Activated CD8-positive, alpha-beta memory T cell treated with anti-CD3 and anti-CD28 coated beads, Interleukin-2, amount 50 U/mL, for 24 hours (primary cell): ENCODE data around the gene ERO1A.

Source experiments
- DNase-seq: peaks from one replicate; pipeline ENCODE4 v3.0.0-alpha.2; 2020; ENCODE audit errors: extremely low read depth

ERO1A gene

GRCh38 chr14:52694761-52695480 is 437 bp downstream of the ERO1A start:
- DNase-seq: no peak

- DNase-seq: no peak
Measured at GRCh38 chr14:52693532-52693931, 1.8 kb downstream of the ERO1A start.

GRCh38 chr14:52693036-52693435 is 2.3 kb downstream of the ERO1A start:
- no peak for DNase-seq

- no peak for DNase-seq
Measured at GRCh38 chr14:52692248-52692962, 3.0 kb downstream of the ERO1A start.

GRCh38 chr14:52690983-52691760 is 4.2 kb downstream of the ERO1A start:
- DNase-seq: no peak

GRCh38 chr14:52686176-52686575 is 9.2 kb downstream of the ERO1A start:
- no peak for DNase-seq

GRCh38 chr14:52683985-52684520 is 11.3 kb downstream of the ERO1A start:
- DNase-seq: no peak

GRCh38 chr14:52678591-52678990 is 16.8 kb downstream of the ERO1A start:
- no peak for DNase-seq

GRCh38 chr14:52663850-52664249 is 31.5 kb downstream of the ERO1A start:
- DNase-seq: no peak

GRCh38 chr14:52661314-52661713 is 34.0 kb downstream of the ERO1A start:
- no peak for DNase-seq

GRCh38 chr14:52660832-52661231 is 34.5 kb downstream of the ERO1A start:
- DNase-seq: no peak

- no peak for DNase-seq
Measured at GRCh38 chr14:52660325-52660724, 35.0 kb downstream of the ERO1A start.

GRCh38 chr14:52656905-52657304 is 38.5 kb downstream of the ERO1A start:
- no peak for DNase-seq

GRCh38 chr14:52650774-52651173 is 44.6 kb downstream of the ERO1A start:
- DNase-seq: no peak

- no peak for DNase-seq
Measured at GRCh38 chr14:52649511-52649910, 45.8 kb downstream of the ERO1A start.

GRCh38 chr14:52641745-52642144 is 53.6 kb downstream of the ERO1A start:
- DNase-seq: no peak

- DNase-seq: no peak
Measured at GRCh38 chr14:52640137-52640536, 55.2 kb downstream of the ERO1A start.

- DNase-seq: no peak
Measured at GRCh38 chr14:52619687-52620086, 75.7 kb downstream of the ERO1A start.

GRCh38 chr14:52618602-52619001 is 76.8 kb downstream of the ERO1A start:
- no peak for DNase-seq

GRCh38 chr14:52610187-52610586 is 85.2 kb downstream of the ERO1A start:
- no peak for DNase-seq

GRCh38 chr14:52609445-52610044 is 85.8 kb downstream of the ERO1A start:
- no peak for DNase-seq

GRCh38 chr14:52607061-52607460 is 88.3 kb downstream of the ERO1A start:
- no peak for DNase-seq
